AG04449 (cell line): Measurements from ENCODE around the gene ZNF44.
A peak's percentile ranks its signal among the peaks of the same experiment; 100 is the strongest.
"Not testable (repeated sequence)": the region's sequence is repeated elsewhere in the genome, so short reads cannot be mapped to it uniquely, and the experiment has no call there.

Experiments used
- CTCF ChIA-PET: fragments of 350-600 bp; formaldehyde crosslinking; extraction: SDS; loops from one replicate; lab custom pipeline; 2021; ENCODE audit warnings: antibody characterized with exemption; lab: Yijun Ruan, JAX
- POLR2A ChIA-PET: fragments of 400-600, 350-600 bp; formaldehyde crosslinking; extraction: SDS; loops from one replicate; lab custom pipeline; 2020; ENCODE audit warnings: antibody characterized with exemption, inconsistent platforms; lab: Yijun Ruan, JAX
- DNase-seq: peaks from one replicate; pipeline ENCODE4 v3.0.0-alpha.2; 2010; ENCODE audit warnings: low read depth, low spot score
- H3K4me3 ChIP-seq: 2 replicates; pipeline ENCODE4 v1.5.1; 2011; ENCODE audit warnings: low read depth, mild to moderate bottlenecking, control low read depth, low read length
- CTCF ChIP-seq: IDR thresholded peaks from one replicate; pipeline ENCODE4 v1.5.1; 2011; ENCODE audit warnings: mild to moderate bottlenecking, moderate library complexity, low read length, control low read depth, inconsistent platforms; ENCODE audit not compliant: insufficient read depth; ENCODE audit errors: missing control alignments

Gene ZNF44

DNA sequence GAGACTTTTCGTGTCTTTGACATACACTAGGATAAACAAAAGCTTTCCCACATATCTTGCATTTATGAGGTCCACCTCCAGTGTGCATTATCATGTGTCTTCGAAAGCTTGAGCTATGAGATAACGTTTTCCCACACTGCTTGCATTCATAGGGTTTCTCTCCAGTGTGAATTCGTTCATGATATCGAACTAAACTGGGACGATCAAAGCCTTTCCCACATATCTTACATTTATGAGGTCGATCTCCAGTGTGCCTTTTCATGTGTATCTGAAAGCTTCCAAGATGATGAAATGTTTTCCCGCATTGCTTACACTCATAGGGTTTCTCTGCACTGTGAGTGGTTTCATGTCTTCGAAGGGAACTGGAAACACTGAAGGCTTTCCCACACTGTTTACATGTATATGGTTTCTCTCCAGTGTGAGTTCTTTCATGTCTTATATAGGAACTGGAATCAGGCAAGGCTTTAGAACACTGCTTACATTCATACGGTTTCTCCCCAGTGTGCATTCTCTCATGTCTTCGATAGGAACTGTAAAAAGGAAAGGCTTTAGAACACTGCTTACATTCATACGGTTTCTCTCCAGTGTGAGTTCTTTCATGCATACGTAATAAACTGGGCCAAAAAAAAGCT, 24.2 kb upstream of the ZNF44 start:
- no peak overlapping the region for H3K4me3 ChIP-seq
- ChIA-PET POLR2A (no interaction called here), CTCF (interaction anchor here (0.8 kb wide), 2 partner anchors 12 to 47 kb away, joined by 3 read pairs; partner anchors contain the start of gene ZNF442)
- DNase-seq: no peak
- no peak for TF ChIP-seq CTCF

- no peak for TF ChIP-seq CTCF
- POLR2A ChIA-PET: no interaction called here
- DNase-seq: no peak
- CTCF ChIA-PET: no interaction called here
- H3K4me3 ChIP-seq: no peak overlapping the region
Measured at GRCh38 chr19:12314553-12314952, 19.9 kb upstream of the ZNF44 start.

DNA sequence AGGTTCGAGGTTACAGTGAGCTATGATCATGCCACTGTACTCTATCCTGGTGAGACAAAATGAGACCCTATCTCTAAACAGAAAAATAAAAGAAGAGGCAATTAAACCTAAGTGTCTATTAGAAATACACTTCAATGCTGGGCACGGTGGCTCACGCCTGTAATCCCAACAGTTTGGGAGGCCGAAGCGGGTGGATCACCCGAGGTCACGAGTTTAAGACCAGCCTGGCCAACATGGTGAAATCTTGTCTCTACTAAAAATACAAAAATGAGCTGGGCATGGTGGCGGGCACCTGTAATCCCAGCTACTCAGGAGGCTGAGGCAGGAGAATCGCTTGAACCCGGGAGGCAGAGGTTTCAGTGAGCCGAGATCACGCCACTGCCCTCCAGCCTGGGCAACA, 14.2 kb upstream of the ZNF44 start:
- POLR2A ChIA-PET: not testable (repeated sequence)

DNA sequence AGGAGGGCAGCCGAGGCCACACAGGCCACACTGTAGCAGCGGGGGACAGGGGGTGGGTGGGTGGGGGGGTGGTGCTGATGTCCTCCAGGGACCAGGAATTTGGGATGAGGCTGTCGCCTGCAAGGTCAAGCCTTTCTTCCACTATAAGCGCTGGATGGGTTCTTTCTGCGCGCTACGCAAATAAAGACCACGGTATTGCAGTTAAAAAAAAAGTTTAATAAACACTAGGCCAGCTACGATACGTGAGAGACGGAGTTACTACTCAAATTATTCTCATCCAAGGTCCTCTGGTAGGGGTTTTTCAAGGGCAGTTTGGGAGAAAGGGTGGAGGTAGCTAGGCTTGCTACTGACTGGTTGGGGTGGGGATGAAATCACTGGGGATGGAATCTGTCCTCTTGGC, 508 bp upstream of the ZNF44 start:
- POLR2A ChIA-PET: interaction anchor here (1.0 kb wide), 1 partner anchor 38 kb away, joined by 6 read pairs; the partner anchor contains the start of gene ZNF563
- TF ChIP-seq CTCF: no peak
- no peak for DNase-seq
- CTCF ChIA-PET: no interaction called here
- H3K4me3 ChIP-seq: peak overlapping the region; percentile 91

More for the DNA sequence above, 14.2 kb upstream of the ZNF44 start:
- CTCF ChIA-PET, DNase-seq, H3K4me3 ChIP-seq: not testable (repeated sequence)

GRCh38 chr19:12293777-12294248, 870 bp downstream of the ZNF44 start:
- no peak for TF ChIP-seq CTCF
- DNase-seq: no peak
- peak overlapping the region; percentile 91 for H3K4me3 ChIP-seq
- ChIA-PET POLR2A (no interaction called here), CTCF (no interaction called here)

- POLR2A ChIA-PET: no interaction called here
- H3K4me3 ChIP-seq: no peak overlapping the region
- CTCF ChIA-PET: interaction anchor here (0.8 kb wide), 1 partner anchor 39 kb away, joined by 3 read pairs; no protein-coding TSS in a partner anchor
- DNase-seq: no peak
- TF ChIP-seq CTCF: no peak
Measured at GRCh38 chr19:12289790-12290065, 5.0 kb downstream of the ZNF44 start.

DNA sequence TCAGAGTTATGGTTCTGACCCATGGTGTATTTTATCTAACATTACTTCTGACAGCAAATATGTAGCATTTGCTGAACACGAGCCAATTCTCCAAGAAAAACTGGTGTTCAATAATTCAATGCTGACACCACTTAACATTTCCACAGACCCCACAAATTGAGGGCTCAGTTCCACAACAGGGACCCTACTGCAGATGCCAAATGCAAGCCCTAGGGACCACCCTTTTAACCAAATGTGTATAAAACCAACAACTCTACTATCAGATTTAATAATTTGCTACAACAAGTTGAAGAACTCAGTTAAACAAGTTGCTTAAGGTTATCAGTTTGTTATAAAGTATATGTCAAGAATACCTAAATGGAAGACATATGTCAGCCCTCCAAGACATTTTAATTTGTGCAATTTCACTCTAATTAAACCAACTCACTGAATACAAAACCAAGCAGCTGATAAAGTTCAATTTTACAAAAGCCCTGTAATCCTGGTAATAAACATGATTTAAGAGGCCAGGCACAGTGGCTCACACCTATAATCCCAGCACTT, 6.7 kb downstream of the ZNF44 start:
- no peak for TF ChIP-seq CTCF
- DNase-seq: no peak
- no peak overlapping the region for H3K4me3 ChIP-seq
- POLR2A ChIA-PET: no interaction called here
- CTCF ChIA-PET: no interaction called here
